H1 (cell line): ENCODE data around the gene AHSG. TPM values are rescaled to one million over a fixed set of nuclear protein-coding genes. Genes with fewer than 3 reads are reported as not detected.

Experiments
- BCL11A ChIP-seq, 2 experiments: IDR thresholded peaks; one replicate each; pipeline ENCODE4 v1.6.1; 2011; ENCODE audit warnings: low read depth in 2 of 2, low read length in 2 of 2, mild to moderate bottlenecking in 2 of 2
- EZH2 ChIP-seq: fragments of 200-600 bp; sonication (generic); IDR thresholded peaks from 2 replicates; pipeline ENCODE4 v1.7.1; 2012; ENCODE audit warnings: low read depth, mild to moderate bottlenecking, moderate library complexity, low read length, inconsistent platforms; ENCODE audit not compliant: severe bottlenecking
- JUN ChIP-seq: IDR thresholded peaks from 2 replicates; pipeline ENCODE4 v1.6.1; 2011; ENCODE audit warnings: low read depth, mild to moderate bottlenecking, improper control_type of control experiment, low read length
- MAFK ChIP-seq: IDR thresholded peaks from 2 replicates; pipeline ENCODE4 v1.6.1; 2012; ENCODE audit warnings: low read depth, mild to moderate bottlenecking, improper control_type of control experiment, low read length
- SIRT6 ChIP-seq: IDR thresholded peaks from one replicate; pipeline ENCODE4 v1.7.1; 2012; ENCODE audit warnings: low read length, inconsistent platforms
- polyA plus RNA-seq, 7 experiments: library from polyadenylated mRNA; depleted of rRNA in 3 of 7; stranded (reverse) in 5 of 7; unstranded in 2 of 7; fragments of >200 nt in 5 of 7; fragments of 200-250 nt in 2 of 7; gene quantifications; 1 replicate in 5 of 7; 2 replicates in 1 of 7; 4 replicates in 1 of 7; pipeline versions ENCODE4 v1.2.1 to v1.2.3, GENCODE V29; 2011 to 2013; ENCODE audit warnings: missing spikeins in 2 of 7, mixed read lengths in 2 of 7
- total RNA-seq: library from RNA; stranded (reverse); fragmentation: NEBNext Ultra II Directional; extraction: Animal tissue kit (Norgen Biotek cat#: 25700); gene quantifications from 2 replicates; pipeline ENCODE4 v1.2.1, GENCODE V29; 2021
- TF ChIP-seq, protein P1 (sequence below): fragments of 300-600 bp; sonication (generic); IDR thresholded peaks from 2 replicates; pipeline ENCODE4 v1.7.1; 2012; ENCODE audit warnings: low read length, moderate library complexity, mild to moderate bottlenecking, inconsistent platforms; ENCODE audit not compliant: insufficient replicate concordance
- TF ChIP-seq, protein P2 (sequence below): IDR thresholded peaks from 2 replicates; pipeline ENCODE4 v1.6.1; 2012; ENCODE audit warnings: inconsistent platforms
- TF ChIP-seq, protein P3 (sequence below): IDR thresholded peaks from 2 replicates; pipeline ENCODE4 v1.6.1; 2011; ENCODE audit warnings: low read depth, mild to moderate bottlenecking, low read length; ENCODE audit not compliant: insufficient read depth

Gene AHSG
- total and polyA plus RNA-seq, 2 of the 8 experiments (the other 6 are each of a cell fraction or from before 2014, with no cell fraction given) = 0.68 to 0.78 TPM

DNA sequence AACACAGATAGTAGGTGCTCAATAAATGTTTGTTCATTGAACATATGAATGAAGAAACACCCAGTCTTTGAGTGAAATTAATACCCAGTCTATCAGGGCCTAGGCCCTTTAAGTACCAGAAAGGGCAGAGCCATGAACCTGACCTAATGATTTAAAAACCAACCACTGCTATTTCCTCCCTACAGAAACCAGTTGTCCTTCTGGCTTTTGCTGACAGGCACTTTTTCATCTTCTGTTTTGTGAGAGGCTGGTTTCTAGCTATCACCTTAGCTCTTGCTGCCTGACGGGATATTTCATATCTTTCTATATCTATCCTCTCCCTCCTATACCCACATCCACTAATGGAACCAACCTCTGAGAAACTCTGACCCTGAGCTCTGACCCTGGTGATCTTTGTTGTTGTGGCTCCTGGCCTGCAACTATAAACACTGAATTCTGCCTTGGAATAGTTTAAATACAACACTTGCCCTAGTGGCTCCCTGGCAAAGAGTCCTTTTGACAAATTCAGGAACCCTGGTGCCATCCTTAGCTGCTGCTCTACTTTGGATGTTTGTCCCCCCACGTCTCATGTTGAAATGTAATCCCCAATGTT is 4.1 kb upstream of the AHSG start (continued):
- TF ChIP-seq, protein P1, sequence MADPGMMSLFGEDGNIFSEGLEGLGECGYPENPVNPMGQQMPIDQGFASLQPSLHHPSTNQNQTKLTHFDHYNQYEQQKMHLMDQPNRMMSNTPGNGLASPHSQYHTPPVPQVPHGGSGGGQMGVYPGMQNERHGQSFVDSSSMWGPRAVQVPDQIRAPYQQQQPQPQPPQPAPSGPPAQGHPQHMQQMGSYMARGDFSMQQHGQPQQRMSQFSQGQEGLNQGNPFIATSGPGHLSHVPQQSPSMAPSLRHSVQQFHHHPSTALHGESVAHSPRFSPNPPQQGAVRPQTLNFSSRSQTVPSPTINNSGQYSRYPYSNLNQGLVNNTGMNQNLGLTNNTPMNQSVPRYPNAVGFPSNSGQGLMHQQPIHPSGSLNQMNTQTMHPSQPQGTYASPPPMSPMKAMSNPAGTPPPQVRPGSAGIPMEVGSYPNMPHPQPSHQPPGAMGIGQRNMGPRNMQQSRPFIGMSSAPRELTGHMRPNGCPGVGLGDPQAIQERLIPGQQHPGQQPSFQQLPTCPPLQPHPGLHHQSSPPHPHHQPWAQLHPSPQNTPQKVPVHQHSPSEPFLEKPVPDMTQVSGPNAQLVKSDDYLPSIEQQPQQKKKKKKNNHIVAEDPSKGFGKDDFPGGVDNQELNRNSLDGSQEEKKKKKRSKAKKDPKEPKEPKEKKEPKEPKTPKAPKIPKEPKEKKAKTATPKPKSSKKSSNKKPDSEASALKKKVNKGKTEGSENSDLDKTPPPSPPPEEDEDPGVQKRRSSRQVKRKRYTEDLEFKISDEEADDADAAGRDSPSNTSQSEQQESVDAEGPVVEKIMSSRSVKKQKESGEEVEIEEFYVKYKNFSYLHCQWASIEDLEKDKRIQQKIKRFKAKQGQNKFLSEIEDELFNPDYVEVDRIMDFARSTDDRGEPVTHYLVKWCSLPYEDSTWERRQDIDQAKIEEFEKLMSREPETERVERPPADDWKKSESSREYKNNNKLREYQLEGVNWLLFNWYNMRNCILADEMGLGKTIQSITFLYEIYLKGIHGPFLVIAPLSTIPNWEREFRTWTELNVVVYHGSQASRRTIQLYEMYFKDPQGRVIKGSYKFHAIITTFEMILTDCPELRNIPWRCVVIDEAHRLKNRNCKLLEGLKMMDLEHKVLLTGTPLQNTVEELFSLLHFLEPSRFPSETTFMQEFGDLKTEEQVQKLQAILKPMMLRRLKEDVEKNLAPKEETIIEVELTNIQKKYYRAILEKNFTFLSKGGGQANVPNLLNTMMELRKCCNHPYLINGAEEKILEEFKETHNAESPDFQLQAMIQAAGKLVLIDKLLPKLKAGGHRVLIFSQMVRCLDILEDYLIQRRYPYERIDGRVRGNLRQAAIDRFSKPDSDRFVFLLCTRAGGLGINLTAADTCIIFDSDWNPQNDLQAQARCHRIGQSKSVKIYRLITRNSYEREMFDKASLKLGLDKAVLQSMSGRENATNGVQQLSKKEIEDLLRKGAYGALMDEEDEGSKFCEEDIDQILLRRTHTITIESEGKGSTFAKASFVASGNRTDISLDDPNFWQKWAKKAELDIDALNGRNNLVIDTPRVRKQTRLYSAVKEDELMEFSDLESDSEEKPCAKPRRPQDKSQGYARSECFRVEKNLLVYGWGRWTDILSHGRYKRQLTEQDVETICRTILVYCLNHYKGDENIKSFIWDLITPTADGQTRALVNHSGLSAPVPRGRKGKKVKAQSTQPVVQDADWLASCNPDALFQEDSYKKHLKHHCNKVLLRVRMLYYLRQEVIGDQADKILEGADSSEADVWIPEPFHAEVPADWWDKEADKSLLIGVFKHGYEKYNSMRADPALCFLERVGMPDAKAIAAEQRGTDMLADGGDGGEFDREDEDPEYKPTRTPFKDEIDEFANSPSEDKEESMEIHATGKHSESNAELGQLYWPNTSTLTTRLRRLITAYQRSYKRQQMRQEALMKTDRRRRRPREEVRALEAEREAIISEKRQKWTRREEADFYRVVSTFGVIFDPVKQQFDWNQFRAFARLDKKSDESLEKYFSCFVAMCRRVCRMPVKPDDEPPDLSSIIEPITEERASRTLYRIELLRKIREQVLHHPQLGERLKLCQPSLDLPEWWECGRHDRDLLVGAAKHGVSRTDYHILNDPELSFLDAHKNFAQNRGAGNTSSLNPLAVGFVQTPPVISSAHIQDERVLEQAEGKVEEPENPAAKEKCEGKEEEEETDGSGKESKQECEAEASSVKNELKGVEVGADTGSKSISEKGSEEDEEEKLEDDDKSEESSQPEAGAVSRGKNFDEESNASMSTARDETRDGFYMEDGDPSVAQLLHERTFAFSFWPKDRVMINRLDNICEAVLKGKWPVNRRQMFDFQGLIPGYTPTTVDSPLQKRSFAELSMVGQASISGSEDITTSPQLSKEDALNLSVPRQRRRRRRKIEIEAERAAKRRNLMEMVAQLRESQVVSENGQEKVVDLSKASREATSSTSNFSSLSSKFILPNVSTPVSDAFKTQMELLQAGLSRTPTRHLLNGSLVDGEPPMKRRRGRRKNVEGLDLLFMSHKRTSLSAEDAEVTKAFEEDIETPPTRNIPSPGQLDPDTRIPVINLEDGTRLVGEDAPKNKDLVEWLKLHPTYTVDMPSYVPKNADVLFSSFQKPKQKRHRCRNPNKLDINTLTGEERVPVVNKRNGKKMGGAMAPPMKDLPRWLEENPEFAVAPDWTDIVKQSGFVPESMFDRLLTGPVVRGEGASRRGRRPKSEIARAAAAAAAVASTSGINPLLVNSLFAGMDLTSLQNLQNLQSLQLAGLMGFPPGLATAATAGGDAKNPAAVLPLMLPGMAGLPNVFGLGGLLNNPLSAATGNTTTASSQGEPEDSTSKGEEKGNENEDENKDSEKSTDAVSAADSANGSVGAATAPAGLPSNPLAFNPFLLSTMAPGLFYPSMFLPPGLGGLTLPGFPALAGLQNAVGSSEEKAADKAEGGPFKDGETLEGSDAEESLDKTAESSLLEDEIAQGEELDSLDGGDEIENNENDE = no peak
- TF ChIP-seq JUN (no peak), MAFK (no peak), EZH2 (no peak), BCL11A (IDR thresholded peaks at IDR 0.05; ENCODE audit: low read depth in 2 of 2, low read length in 2 of 2) (no peak), SIRT6 (no peak)
- TF ChIP-seq, protein P2, sequence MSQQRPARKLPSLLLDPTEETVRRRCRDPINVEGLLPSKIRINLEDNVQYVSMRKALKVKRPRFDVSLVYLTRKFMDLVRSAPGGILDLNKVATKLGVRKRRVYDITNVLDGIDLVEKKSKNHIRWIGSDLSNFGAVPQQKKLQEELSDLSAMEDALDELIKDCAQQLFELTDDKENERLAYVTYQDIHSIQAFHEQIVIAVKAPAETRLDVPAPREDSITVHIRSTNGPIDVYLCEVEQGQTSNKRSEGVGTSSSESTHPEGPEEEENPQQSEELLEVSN = no peak
- TF ChIP-seq, protein P3, sequence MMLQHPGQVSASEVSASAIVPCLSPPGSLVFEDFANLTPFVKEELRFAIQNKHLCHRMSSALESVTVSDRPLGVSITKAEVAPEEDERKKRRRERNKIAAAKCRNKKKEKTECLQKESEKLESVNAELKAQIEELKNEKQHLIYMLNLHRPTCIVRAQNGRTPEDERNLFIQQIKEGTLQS = no peak
- TF ChIP-seq, all 59 proteins: peak for 0
